GM12865 (cell line): ENCODE results near the gene TRAPPC4.

Experiments
- DNase-seq: peaks from one replicate; pipeline ENCODE4 v3.0.0; 2010; ENCODE audit warnings: low read depth
- H3K4me3 ChIP-seq: 2 replicates; pipeline ENCODE4 v1.5.1; 2011; ENCODE audit warnings: mild to moderate bottlenecking, low read depth, low read length, control low read depth
- TF ChIP-seq, protein P1 (sequence below): IDR thresholded peaks from 2 replicates; pipeline ENCODE4 v1.5.1; 2011; ENCODE audit warnings: low read length, control low read depth, low read depth, inconsistent platforms; ENCODE audit not compliant: insufficient read depth; ENCODE audit errors: missing control alignments

TRAPPC4 gene

DNA sequence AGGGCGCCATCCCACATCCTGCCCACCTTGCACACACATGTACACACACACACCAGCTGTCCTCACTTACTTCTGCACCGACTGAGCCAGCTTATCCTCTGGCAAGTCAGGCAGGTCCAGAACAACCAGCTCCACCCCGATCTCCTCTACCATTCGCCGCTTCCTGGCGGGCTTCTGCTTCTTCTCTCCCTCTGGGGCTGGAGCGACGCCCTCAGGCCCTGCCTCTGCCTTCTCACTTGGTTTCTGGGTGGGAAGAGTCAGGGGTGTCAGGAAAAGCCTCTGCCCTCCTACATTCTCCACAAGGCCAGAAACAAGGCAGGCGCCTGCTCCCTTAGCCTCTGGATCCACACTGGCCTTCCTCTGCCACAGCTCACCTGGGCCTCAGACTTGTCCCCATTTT lies 30.1 kb downstream of the TRAPPC4 start:
- TF ChIP-seq, protein P1, sequence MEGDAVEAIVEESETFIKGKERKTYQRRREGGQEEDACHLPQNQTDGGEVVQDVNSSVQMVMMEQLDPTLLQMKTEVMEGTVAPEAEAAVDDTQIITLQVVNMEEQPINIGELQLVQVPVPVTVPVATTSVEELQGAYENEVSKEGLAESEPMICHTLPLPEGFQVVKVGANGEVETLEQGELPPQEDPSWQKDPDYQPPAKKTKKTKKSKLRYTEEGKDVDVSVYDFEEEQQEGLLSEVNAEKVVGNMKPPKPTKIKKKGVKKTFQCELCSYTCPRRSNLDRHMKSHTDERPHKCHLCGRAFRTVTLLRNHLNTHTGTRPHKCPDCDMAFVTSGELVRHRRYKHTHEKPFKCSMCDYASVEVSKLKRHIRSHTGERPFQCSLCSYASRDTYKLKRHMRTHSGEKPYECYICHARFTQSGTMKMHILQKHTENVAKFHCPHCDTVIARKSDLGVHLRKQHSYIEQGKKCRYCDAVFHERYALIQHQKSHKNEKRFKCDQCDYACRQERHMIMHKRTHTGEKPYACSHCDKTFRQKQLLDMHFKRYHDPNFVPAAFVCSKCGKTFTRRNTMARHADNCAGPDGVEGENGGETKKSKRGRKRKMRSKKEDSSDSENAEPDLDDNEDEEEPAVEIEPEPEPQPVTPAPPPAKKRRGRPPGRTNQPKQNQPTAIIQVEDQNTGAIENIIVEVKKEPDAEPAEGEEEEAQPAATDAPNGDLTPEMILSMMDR = no peak
- H3K4me3 ChIP-seq = no peak overlapping the region
- DNase-seq = no peak

DNA sequence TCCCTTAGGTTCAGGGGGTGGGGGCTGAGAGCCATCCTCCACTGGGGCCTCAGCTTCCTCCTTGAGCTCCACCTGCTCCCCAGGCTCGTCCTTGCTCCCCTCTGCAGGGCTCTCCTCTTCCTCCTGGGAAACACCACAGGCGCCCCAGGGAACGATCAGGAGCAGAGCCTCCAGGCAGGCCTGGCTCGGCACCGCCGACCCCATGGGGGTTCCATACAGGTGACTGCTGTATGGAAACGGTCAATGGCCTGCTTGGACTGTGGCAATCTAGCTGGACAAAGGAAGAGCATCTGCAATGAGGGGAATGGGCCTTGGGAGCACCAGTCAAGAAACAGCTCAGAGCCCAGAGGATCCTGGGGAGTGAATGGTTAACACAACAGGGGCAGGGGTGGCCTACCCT lies 30.5 kb downstream of the TRAPPC4 start:
- no peak for DNase-seq
- TF ChIP-seq, protein P1 = no peak
- H3K4me3 ChIP-seq = no peak overlapping the region

DNA sequence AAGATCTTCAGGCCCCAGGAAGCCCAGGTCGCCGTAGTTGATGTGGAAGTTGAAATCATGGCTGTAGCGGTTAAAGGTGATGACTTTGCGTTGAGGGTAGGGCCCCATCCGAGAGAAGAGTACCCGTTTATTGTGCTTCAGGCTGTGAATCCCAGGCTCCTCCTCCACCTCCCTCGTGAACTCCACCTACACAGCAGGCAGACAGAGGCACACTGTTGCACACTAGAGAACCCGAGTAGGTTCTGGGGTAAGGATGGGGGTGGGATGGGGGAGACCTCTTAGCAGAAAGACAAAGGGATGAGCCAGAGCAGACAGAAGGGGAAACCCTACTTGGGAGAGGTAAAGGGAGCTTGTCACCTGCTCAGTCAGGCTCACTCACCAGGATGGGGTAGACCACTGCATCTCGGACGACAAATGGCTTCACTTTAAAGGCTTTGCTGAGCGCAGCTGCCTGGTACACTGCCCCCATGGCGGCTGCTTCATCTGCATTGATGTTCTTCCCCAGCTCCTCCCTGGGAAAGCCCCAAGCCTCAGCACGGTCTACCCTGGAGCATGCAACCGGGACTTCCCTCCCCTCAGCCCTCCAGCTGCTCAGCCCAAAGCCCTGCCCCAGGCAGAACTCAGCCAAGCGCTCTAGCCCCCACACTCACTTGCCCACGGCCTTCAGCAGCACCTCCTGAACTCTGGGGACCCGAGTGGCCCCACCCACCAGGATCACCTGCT lies 33.0 kb downstream of the TRAPPC4 start:
- TF ChIP-seq, protein P1 = no peak
- H3K4me3 ChIP-seq = peak overlapping the region; percentile 41
- peak; percentile 83 for DNase-seq

DNA sequence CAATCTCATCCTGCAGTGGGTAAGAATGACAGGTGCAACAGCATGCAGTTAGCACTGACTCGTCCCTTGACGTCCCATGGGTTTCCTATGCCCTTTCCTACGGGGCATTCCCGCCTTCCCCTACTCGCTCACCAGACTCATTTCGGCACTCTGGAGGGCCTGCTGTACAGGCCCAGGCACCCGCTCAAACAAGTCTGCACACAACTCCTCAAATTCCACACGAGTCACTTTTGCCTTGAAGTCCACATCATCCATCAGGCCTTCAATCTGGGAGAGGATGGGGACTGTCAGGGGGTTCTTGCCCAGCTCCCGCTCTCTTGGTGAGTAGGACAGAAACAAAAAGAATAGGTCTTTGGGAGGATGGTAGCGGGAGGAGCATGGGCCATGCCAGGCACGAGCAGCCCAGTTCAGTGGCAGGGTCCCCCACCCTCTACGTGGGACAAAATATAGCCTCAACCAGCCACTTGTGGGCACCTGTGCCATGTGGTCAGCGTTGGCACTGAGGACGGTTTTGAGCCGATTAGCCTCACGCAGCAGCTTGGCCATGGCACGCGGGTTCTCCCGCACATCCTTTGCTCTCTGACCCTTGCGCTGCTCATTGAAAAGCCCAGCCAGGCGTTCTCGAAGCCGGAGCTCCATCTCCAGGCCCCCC lies 33.7 kb downstream of the TRAPPC4 start:
- DNase-seq = no peak
- peak overlapping the region; percentile 41 for H3K4me3 ChIP-seq
- TF ChIP-seq, protein P1 = no peak

DNA sequence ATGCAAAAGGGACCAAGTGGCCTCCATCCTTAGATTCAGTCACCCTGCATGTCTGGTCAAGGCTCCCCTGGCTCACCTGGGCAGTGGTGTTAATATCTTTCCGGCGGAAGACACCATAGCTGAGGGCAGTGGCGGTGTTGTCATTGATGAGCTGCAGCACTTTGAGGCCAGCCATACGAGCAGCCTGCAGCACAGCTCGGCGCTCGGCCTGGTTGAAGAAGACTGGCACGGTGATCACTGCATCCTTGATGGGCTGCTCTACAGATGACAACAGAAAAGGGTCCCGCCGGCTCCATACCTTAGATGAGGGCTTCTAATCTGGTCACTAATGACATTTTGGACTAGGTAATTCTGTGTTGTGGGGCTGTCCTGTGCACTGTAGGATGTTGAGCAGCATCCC lies 35.9 kb downstream of the TRAPPC4 start:
- H3K4me3 ChIP-seq = no peak overlapping the region
- TF ChIP-seq, protein P1 = no peak
- no peak for DNase-seq

DNA sequence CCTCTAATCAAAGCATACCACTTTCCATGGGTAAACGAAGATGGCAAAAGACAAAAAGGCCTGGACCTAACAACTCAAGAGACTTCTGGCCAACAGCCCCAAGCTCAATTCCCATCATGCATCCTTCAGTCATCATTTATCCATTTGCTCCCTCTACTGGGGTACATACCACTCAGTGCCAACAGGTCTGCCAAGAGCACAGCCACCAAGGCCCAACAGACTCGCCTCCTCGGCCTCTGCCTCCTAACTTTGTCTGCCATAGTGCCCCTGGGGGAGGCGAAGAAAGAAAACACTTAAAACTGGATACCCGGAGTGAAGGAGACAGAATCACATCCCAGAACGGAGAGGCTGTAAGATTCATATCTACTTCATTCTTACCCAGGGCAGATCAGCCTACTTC lies 37.3 kb downstream of the TRAPPC4 start:
- TF ChIP-seq, protein P1 = no peak
- H3K4me3 ChIP-seq = peak overlapping the region; percentile 89
- peak; percentile 50 for DNase-seq

DNA sequence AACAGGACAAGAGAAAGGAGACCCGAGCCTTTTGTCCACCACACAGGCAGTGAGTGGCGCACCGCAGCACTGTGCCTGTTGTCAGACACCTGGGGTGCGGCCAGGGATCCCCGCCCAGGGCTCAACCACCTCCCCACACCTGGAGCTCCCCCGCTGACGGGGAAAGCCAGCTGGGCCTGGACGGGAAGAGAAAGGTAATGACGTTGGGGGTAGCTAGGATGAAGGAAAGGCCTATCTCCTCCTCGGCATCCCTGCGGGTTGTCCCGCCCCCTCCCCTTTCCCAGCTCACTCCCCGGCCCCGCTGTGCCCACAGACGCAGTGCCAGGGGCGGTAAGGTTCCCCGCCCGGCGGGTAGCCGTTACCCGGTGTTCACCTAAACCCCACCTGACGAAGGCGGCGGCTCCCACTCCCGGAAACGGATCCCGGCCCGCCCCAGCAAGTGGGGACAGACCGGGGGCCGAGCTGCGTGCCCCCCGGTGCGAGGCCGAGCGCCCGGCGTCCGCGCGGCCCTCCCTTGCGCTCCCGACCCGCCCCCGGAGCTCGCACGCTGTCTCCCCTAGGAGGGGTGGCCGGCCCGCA lies 37.9 kb downstream of the TRAPPC4 start:
- TF ChIP-seq, protein P1 = no peak
- DNase-seq = peak; percentile 63
- H3K4me3 ChIP-seq = peak overlapping the region; percentile 89
